Mucosa of gallbladder (tissue), 1 donor: ENCODE data around the gene MPZL2. TPM values are rescaled to one million over a fixed set of nuclear protein-coding genes. Genes with fewer than 3 reads are reported as not detected.

Experiments used
- DNase-seq: peaks from one replicate; pipeline ENCODE4 v3.0.0-alpha.2; 2020; ENCODE audit warnings: low spot score
- total RNA-seq: library from RNA; stranded (reverse); gene quantifications from one replicate; pipeline ENCODE4 v1.2.1, GENCODE V29; 2021
- donor health status: DM: no; HTN: no; CAD: no.

MPZL2 gene
- total RNA-seq, 1 donor from 2014 or later: 72.5 TPM

DNA sequence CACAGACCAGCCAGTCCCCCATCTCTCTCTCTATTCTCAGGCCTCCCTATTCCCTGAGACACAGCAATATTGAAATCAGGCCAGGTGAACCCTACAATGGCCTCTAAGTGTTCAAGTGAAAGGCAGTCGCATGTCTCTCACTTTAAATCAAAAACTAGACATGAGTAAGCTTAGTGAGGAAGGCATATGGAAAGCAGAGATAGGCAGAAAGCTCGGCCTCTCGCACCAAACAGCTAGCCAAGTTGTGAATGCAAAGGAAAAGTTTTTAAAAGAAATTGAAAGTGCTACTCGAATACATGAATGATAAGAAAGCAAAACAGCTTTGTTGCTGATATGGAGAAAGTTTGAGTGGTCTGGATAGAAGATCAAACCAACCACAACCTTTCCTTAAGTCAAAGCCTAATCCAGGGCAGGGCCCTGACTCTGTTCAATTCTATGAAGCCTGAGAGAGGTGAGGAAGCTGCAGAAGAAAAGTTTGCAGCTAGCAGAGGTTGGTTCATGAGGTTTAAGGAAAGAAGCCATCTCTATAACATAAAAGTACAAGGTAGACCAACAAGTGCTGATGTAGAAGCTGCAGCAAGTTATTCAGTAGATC lies 19.8 kb upstream of the MPZL2 start:
- DNase-seq: no peak

DNA sequence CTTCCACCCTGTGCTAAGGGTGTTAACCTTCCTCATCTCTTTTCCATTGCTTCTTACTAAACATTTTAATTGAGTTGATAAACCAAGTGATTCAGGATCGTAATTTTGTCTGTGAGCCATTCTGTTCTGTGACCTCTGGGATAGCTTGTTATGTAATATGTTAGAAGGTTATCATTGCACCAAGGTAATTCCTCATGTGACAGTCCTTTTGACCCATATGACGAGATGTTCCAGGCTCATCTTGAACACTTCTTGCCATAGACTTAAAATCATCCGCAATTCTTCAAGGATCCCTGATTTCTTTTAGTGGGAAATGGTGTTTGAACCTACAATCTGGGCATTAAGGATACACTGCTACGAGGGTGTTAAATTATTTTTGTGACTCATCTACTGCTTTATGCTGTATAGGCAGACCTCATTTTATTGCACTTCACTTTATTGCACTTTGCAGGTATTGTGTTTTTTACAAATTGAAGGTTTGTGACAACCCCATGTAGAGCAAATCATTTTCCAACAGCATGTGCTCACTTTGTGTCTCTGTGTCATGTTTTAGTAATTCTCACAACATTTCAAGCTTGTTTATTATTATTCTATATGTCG lies 19.0 kb upstream of the MPZL2 start:
- no peak for DNase-seq

DNA sequence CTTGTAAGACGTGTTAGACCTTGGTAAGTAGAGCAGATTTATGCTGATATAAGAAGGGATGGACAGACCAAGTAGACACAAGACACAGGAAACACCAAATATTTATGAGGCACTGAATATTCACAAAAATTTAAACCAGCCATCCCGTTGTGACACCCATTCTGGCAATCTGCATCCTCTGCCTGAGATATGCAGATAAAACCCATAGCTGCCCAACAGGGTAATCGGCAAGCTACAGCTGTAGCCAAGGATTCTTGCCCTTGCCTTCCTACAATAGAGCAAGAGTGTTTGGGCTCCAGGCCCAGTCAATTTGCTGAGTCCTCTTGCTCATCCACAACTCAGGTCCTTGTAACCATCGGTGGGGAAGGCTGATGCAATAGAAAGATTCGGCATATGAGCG lies 18.5 kb upstream of the MPZL2 start:
- DNase-seq: no peak

DNA sequence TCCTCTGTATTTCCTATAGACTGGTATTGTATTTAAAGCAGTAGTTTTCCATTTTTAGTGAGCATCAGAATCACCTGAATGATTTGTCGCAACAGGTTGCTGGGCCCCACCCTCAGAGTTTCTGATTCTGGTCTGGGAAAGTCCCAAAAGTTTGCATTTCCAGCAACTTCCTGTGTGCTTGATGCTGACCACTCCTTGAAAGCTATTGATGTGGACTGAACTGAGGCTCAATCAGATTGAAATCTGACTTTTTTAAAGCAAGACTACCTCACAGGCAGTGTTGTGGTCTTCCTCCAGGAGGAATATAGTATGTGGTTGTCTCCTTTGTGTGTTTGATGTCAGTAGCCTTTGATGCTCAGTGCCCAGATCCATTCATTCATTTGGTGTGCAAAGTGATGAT lies 17.2 kb upstream of the MPZL2 start:
- DNase-seq: no peak

DNA sequence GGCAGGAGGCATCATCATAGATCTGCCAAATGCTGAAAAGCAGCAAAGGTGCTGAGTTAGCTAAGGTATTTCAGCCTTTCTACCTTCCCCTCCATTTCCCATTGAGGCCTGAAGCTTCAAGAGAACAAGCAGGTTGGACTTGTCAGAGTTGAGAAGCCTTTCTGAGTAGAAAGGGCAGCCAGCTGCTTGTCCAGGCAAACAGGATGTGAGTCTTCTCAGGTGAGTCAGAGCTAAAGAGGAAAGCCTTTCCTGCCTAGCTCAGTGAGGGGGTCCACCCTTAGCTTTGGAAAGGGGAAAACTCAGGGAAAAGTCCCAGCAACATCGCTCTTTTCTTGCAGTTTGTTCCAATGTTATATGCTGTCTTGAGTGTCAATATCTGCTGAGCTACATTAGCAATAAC lies 13.2 kb upstream of the MPZL2 start:
- DNase-seq: no peak

DNA sequence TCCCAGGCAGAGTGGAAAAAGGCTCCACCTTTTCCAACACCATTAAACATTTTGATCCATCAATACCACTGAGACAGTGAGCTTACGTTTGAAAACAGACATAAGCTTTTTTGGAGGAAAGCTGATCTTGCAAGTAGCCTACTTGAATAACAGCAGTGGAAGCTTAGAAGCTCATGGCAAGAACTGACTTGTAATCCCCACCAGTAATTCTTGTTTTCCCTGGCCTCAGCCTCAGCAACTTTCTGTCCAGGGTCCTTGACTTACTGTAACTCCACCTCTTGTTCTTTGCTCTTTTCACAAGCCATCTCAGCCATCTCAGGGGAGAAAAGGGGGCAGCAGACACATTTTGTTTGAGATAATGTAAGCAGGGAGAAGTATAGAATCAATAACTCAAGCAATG lies 12.3 kb upstream of the MPZL2 start:
- no peak for DNase-seq

DNA sequence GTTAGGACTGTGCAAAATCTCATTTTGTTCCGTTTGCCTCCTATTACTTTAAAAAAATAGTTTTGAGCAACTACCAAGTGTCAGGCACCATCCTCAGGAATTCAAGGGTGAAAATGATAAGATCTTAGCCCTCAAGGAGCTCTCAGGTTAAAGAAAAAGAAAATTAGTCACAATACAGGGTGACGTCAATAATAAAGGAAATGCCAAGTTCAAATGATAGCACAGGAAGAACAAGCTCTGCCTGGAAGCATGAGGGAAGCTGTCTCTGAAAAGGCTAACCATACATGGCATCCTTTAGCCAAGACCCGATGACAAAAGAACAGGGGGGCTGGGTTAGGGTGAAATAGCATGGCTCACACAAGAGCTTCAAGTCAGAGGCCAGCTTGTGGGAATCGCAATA lies 11.1 kb upstream of the MPZL2 start:
- no peak for DNase-seq

DNA sequence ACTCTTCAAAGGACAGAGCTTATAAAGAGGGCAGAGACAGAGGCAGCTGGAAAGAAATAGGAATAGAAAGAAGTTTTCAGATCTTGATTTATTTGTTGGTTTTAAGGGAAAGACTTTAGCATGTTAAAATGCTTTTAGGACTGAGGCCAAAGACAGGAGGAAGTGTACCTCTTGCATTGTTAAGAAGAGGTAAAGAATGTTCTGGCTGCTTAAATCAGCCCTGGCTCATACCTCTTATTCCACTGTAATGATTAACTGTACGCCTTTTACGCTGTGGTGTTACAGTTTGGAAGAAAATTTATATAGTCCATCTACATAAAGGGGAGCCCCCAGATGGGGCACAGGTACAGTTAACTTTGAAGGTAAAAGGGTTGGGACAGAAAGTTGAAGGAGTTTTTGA lies 10.1 kb upstream of the MPZL2 start:
- peak; percentile 27 for DNase-seq

DNA sequence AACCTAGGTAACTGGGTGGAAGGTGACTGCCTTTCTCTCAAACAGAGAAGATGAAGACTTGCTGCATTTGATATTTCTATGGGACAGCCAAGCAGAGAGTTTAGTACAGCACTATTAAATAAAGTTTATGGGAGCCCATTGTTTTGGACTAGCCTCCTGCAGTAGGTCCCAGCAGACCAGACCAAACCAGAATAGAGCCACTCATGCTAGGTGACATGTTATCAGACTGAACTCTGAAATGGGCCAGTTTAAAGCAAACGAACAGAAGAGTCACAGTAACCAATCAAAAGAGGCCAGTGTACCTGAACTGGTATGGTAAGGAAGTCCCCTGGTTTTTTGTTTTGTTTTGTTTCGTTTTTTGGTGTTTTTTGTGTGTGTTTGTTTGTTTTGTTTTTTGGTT lies 7.9 kb upstream of the MPZL2 start:
- DNase-seq: no peak

DNA sequence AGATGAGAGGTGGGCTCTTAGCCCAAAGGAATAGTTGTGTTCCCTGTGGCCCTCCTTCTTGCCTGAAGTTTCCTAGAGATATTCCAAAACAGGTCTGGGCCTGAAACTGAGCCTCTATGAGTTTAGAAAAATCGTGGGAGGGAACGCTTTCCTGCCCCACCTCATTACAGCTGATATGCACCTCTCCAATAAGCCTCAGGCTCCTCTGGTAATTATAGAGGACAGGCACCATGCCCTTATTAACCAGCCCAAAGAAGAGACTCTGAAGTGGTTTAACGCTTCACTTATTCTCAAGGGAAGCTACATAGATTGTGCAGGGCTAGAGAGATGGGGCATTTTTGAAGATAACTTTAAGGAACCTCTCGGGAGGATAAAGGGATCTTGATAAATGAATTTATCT lies 3.4 kb upstream of the MPZL2 start:
- DNase-seq: no peak

DNA sequence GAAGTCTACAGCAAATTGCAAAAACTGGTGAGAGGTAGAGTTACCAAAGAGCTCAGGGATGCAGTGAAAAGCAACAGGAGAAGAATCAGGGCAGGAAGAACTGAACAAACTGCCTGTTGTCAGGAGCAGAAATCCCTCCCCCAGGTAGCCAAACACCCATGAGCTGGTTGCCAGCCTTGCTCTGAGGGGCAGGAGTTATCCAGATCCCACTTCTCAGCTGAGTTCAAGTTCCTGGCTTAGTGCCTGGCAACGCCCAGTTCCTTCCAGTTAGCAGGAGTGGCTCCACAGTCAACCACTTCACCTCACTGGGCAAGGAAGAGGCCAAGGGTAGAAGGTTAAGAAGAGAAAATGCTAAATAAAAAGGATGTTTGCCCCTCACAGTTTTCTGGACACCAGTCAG lies 1.9 kb upstream of the MPZL2 start:
- DNase-seq: peak; percentile 62

DNA sequence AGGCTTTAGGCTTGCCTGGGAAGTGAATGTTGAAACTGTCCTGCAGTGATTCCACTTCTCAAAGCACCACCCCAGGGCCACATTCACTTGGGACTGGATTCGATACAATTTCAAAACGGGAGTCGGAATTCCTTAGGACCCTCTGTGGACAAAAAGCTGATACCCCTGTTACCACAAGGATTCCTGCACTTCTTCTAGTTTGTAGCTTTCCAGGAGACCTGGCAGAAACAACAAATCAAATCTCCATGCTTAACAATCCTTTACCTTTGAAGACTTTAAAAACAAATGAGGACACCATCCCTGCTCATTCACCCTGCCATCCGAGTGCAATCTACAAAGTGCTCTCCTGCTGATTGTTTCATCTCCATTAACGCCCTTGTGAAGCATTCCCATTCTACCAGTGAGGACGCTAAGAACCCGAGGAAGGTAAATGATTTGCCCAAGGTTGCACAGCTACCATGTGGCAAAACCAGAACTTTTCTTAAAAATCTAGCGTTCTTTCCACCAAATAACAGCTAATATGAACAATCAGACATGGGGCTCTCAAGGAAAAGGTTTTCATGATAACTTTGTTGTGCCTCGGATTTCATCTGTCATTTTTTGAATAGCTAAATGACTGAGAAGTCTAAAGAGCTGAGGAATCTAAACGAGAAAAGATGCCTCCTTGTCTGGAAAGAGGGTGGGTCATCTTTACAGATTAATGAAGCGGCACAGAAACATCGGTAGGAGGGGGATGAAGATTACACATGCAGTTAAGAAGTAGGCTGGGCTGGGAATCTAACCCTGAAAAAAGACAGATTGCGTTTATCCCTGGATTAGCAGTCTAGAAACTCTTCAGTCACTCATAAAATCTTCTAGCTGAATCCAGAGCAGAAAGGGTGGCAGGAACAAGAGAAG lies 720 bp upstream of the MPZL2 start:
- DNase-seq: no peak

DNA sequence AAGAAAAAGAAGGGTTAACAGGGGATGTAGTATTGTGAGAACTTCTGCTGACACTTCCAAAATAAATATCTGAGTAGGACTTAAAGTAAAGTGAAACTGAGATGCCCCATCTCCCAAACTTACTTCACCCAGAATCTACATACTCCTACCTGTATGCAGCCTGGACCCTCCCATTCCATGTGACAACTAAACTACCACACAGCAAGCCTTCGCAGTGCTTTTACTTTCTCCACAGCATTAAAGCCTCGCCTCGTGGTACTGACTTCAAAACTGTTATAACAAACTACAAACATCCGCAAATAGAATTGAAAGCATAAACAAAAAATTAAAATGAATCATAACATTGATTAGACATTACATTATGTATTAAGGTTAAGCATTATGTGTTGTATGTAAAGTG lies 985 bp downstream of the MPZL2 start:
- no peak for DNase-seq

DNA sequence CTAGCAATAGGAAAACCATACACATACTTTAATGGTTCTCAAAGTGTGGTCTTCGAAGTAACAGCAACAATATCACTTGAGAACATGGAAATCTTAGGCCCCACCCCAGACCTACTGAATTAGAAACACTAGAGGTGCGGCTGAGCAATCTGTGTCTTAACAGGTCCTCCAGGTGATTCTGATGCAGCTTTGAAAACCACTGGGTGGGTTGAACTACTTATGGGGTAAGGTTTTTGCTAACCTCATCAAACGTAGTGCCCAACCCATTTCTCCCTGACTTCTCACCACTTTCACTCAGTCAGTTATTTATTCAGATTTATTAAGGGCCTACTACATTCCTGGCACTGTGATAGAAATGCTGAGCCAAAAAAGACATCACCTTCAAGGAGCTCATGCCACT lies 3.7 kb downstream of the MPZL2 start:
- no peak for DNase-seq

DNA sequence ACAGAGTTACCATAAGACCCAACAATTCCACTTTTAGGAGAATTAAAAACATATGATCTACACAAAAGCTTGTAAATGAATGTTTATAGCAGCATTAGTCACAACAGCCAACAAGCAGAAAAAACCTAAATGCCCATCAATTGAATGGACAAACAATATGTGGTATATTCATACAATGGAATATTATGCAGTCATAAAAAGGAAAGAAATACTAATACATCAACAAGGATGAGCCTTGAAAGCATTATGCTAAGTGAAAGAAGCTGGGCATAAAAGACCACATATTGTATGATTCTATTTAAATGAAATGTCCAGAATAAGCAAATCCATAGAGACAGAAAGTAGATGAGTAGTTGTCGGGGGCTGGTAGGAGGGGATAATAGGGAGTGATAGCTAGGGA lies 5.0 kb downstream of the MPZL2 start:
- no peak for DNase-seq

DNA sequence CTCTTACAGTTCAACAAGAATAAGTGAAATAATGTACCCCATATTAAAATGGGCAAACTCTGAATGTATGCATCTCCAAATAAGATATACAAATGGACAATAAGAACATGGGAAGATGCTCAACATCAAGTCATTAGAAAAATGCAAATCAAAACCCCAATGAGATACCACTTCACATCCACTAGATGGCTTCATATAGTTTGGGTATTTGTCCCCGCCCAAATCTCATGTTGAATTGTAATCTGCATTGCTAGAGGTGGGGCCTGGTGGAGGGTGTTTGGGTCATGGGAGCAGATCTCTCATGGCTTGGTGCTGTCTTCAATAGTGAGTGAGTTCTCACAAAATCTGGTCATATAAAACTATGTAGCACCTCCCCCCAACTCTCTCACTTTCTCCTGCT lies 5.7 kb downstream of the MPZL2 start:
- no peak for DNase-seq

DNA sequence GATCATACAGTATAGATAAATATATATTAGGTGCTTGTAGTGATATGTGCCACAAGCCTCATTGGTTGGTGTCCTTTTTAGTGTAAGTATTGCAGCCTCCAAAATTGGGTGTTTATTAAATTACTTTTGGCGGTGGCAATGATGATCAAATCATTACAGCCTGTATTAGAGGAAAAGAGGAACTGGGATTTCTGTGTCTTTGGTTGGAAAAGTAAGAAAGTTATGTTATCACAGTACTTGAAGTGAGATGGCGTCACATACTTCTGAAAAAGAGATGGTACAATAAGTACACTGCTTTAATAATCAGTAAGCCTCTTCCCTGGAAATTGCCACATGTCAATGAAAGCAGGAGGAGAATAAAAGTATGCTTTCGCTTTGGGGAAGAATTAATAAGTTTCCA lies 11.4 kb downstream of the MPZL2 start:
- DNase-seq: no peak

DNA sequence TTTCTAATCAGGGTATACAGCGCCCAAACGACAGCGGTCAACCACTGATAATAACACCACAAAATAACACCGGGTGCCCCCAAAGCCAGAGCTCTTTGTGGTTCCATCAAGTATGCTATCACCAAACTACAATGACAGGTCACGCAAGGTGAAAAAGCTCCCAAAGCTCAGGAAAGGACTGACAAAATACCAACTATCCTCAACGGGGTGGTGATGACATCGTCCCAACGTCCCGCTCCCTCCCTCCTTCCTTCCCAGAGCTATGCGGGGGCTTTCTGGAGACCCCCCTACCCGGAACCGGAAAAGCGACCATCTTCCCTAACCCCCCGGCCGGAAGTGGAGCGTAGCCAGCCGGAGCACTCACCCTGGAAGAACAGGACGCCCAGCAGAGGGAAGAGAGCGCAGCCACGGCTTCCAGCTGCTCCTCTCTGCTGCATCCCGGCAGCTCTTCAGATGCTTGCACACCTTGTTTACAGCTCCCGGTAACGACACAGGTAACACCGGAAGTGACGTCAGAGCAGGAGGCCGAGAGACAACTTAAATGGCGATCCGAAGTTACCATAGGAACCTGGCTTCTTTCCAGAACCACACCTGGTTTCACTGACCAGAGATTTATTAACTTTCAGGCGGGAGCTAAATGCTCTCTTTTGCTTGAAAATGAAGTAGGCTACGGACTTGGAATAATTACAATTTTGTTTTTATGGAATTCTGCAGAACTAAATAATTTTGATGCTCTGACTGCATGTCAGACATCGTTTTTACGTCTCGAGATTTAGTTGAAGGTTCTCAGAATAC lies 12.0 kb downstream of the MPZL2 start, which contains the start of gene MPZL3:
TSS of gene MPZL3 (minus strand) at position 508 of the 795 bp plus-strand sequence. CDS start at position 437, 71 bp downstream.
- DNase-seq: peak; percentile 95

DNA sequence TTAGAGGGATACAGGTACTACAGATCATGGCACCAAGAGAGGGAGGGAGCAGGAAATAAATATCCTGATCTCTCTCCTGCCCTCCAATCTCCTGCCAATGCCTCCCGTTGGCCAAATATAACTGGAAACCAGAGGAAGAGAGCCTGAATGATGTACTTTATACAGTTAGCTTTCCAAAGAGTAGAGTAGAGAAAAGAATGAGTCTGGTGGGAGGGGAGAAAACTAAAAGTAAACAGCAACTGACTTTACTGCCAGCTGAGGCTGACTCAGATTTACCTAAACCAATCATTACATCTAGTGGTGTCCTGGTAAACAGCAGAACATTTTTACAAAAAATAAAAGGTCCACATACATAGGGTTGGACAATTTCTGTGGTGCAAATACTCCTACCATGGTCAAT lies 17.1 kb downstream of the MPZL2 start:
- DNase-seq: no peak

DNA sequence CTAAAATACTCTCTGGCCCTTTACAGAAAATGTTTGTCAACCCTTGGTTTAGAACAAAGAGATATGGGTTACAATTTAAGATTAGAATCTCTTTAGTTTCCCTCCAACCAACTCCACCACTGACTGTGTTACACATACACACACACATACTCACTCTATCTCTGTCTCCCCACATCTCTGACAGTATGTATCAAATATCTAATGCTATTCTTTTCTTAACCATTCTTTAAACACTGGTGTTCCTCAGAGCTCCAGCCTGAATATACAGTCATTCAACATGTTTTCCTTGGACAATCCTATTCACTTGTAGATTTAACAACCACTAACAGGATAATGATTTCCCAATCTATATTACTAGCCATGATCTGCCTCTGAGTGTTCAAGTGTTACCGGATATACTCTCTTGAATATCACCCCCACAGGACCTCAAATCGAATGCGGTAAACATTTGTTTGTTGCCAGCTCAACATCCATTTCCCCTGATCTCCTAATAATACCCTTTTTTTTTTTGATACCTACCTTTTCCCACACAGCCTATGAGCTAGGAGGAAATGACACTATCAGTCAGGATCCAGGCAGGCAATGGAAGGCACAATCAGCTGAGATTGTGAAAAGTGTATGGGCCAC lies 18.0 kb downstream of the MPZL2 start:
- no peak for DNase-seq

DNA sequence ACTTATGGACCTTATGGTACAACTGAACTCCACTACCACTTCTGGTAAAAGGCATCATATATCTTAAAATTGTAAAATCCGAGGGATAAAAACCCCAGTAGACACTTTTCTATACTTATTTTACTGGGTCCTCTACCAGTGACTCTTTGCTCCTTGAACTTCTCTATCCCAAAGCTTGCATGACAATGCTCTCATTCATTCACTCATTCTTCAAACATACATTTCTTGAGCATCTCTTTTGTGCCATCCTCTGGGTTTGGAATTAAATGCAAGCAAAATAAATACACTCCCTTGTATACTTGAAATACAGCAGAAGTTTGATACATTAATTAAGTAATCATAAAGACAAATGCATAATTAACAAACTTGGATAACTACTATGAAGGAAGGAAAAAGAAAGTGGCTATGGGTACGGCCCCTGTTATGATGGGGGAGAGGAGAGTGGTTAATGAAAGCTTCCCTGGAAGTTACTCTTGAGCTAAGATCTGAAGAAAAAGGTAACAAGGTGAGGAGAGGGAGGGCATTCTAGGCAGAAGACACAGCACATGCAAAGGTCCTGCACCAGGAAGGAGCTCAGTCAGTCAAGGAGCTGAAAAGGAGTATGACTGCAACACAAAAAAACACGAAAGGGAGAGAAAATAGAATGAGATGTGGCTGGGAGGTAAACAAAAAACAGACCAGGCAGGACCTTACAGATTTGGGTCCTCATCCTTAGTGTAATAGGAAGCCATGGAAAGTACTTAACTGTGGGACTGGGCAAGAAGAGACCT lies 19.9 kb downstream of the MPZL2 start:
- DNase-seq: no peak
